Measurements from ENCODE around the gene CMTM6.

CMTM6 gene

DNA sequence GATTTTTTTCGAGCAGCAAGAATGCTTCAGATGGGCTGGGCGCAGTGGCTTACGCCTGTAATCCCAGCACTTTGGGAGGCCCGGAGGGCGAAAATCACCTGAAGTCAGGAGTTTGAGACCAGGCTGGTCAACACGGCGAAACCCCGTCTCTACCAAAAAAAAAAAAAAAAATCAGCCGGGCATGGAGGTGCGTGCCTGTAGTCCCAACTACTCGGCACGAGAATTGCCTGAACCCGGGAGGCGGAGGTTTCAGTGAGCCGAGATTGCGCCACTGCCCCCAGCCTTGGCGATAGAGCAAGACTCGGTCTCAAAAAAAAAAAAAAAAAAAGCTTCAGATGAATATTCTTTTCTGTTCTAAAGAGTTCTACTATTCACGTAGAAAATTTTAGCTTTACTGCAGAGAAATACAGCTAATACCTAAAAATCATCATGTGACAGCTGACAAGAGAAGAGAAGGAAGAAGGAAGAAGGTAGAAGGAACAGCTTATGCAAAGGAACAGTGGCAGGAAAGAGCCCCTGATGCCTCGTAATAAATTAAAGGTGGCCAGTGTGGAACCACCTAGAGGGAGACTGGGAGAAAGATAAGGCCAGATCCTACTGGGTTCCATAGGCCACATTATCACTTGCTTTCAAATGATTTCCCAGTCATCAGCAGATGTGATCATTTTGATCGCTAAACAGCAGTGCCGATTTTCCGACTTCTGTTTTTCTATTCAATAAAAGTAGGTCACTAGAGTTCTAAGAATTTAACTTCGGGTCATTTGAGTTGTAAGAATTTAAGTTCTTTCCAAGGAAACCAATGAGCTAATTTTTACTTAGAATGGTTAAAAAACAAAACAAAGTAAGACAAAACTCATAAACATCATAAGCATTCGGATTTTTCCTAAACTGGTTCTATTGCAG, 1.5 kb downstream of the CMTM6 start:
- Histone ChIP-seq H4K20me1 (ENCODE audit: control insufficient read depth, insufficient read depth, low read depth, low read length) (0 out of 2 replicates have a peak, but pooled peaks cover 7% of the 10 kb centered on the region), H3K9me2 (replicated peaks; ENCODE audit: control insufficient read depth, low read length) (no peaks in the 10 kb centered on the region), H3K4me2 (ENCODE audit: low read length) (peak overlapping the region; percentile 77), H3K4me1 (ENCODE audit: control insufficient read depth, low read length) (peaks cover 50% of the 10 kb centered on the region), H3K9me3 (ENCODE audit: control insufficient read depth, insufficient read depth, low read length) (no peaks in the 10 kb centered on the region), H3F3A (ENCODE audit: control insufficient read depth, insufficient read depth) (peaks cover 10% of the 10 kb centered on the region), H3K27ac (ENCODE audit: low read depth, low read length) (no peak overlapping the region), H3K79me2 (ENCODE audit: control insufficient read depth, low read length) (peaks cover 45% of the 10 kb centered on the region), H3K4me3 (ENCODE audit: low read length) (peak overlapping the region; percentile 95), H3K36me3 (ENCODE audit: control insufficient read depth, low read length) (no peaks in the 10 kb centered on the region), H3K27me3 (ENCODE audit: control insufficient read depth, low read length) (no peaks in the 10 kb centered on the region)
- TF ChIP-seq, protein P1, sequence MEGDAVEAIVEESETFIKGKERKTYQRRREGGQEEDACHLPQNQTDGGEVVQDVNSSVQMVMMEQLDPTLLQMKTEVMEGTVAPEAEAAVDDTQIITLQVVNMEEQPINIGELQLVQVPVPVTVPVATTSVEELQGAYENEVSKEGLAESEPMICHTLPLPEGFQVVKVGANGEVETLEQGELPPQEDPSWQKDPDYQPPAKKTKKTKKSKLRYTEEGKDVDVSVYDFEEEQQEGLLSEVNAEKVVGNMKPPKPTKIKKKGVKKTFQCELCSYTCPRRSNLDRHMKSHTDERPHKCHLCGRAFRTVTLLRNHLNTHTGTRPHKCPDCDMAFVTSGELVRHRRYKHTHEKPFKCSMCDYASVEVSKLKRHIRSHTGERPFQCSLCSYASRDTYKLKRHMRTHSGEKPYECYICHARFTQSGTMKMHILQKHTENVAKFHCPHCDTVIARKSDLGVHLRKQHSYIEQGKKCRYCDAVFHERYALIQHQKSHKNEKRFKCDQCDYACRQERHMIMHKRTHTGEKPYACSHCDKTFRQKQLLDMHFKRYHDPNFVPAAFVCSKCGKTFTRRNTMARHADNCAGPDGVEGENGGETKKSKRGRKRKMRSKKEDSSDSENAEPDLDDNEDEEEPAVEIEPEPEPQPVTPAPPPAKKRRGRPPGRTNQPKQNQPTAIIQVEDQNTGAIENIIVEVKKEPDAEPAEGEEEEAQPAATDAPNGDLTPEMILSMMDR (IDR thresholded peaks at IDR 0.05; ENCODE audit: low read depth, low read length, poor library complexity, severe bottlenecking): no peak
- no peak for TF ChIP-seq EZH2phosphoT487 (IDR thresholded peaks at IDR 0.05; ENCODE audit: borderline replicate concordance, low read length)

DNA sequence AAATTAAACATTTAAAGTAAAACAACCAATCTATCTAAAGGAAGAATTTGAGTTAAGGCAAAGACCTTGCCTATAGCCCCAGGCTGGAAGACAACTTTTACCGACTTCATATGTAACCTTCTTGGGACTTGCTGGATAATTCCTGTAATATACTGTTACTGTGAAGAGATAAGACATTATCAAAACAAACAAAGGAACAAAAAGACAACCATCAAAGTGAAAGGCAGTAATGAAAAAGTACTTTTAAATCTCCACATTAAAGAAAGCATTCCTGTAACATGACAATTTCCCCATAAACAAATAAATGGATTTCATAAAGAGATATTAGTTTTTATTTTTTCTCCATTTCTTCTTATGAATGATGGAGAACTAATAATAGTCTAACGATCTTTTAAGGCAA, 2.4 kb downstream of the CMTM6 start:
- Histone ChIP-seq H3K79me2 (ENCODE audit: control insufficient read depth, low read length) (peaks cover 53% of the 10 kb centered on the region), H3K27ac (ENCODE audit: low read depth, low read length) (no peak overlapping the region), H3K4me2 (ENCODE audit: low read length) (peak overlapping the region; percentile 77)

DNA sequence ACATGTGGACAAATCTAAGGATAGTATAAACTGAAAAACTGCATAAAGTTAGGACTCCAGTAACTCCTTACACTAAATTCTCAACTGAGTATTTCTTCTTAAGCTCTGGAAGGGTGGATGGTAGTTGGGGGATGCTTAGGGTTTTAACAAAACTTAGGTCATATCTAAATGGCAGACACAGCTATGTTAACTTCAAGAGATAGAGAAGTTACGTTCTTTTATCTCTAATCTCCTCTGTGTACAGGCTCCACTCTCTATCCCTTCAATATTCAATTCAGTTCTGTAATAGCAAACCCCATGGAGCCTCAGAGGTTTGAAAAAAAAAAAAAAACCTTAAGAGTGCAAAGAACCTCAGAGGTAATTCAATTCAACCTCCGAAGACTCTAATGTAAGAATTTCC, 3.1 kb downstream of the CMTM6 start:
- peak overlapping the region; percentile 6; the same call in 1 of the 2 replicates for H3K4me3 ChIP-seq (ENCODE audit: low read length)
- H4K20me1 ChIP-seq (ENCODE audit: control insufficient read depth, insufficient read depth, low read depth, low read length): 0 out of 2 replicates have a peak, but pooled peaks cover 7% of the 10 kb centered on the region
- no peaks in the 10 kb centered on the region for H3K9me3 ChIP-seq (ENCODE audit: control insufficient read depth, insufficient read depth, low read length)
- H3K27me3 ChIP-seq (ENCODE audit: control insufficient read depth, low read length): no peaks in the 10 kb centered on the region
- no peaks in the 10 kb centered on the region for H3K9me2 ChIP-seq (replicated peaks; ENCODE audit: control insufficient read depth, low read length)
- peak overlapping the region; percentile 77 for H3K4me2 ChIP-seq (ENCODE audit: low read length)
- peaks cover 59% of the 10 kb centered on the region for H3K4me1 ChIP-seq (ENCODE audit: control insufficient read depth, low read length)
- peaks cover 10% of the 10 kb centered on the region for H3F3A ChIP-seq (ENCODE audit: control insufficient read depth, insufficient read depth)
- H3K27ac ChIP-seq (ENCODE audit: low read depth, low read length): no peak overlapping the region
- H3K79me2 ChIP-seq (ENCODE audit: control insufficient read depth, low read length): peaks cover 58% of the 10 kb centered on the region
- TF ChIP-seq, protein P1 (IDR thresholded peaks at IDR 0.05; ENCODE audit: low read depth, low read length, poor library complexity, severe bottlenecking): no peak
- no peak for TF ChIP-seq EZH2phosphoT487 (IDR thresholded peaks at IDR 0.05; ENCODE audit: borderline replicate concordance, low read length)
- no peaks in the 10 kb centered on the region for H3K36me3 ChIP-seq (ENCODE audit: control insufficient read depth, low read length)

More for the DNA sequence above, 2.4 kb downstream of the CMTM6 start:
- Histone ChIP-seq H3K36me3 (ENCODE audit: control insufficient read depth, low read length) (no peaks in the 10 kb centered on the region), H3F3A (ENCODE audit: control insufficient read depth, insufficient read depth) (peaks cover 10% of the 10 kb centered on the region), H3K4me1 (ENCODE audit: control insufficient read depth, low read length) (peaks cover 52% of the 10 kb centered on the region), H3K27me3 (ENCODE audit: control insufficient read depth, low read length) (no peaks in the 10 kb centered on the region), H3K9me2 (replicated peaks; ENCODE audit: control insufficient read depth, low read length) (no peaks in the 10 kb centered on the region), H3K9me3 (ENCODE audit: control insufficient read depth, insufficient read depth, low read length) (no peaks in the 10 kb centered on the region), H3K4me3 (ENCODE audit: low read length) (peak overlapping the region; percentile 95), H4K20me1 (ENCODE audit: control insufficient read depth, insufficient read depth, low read depth, low read length) (0 out of 2 replicates have a peak, but pooled peaks cover 7% of the 10 kb centered on the region)
- TF ChIP-seq, protein P1 (IDR thresholded peaks at IDR 0.05; ENCODE audit: low read depth, low read length, poor library complexity, severe bottlenecking): no peak
- TF ChIP-seq EZH2phosphoT487 (IDR thresholded peaks at IDR 0.05; ENCODE audit: borderline replicate concordance, low read length): no peak

Measured in DOHH2 (cell line).